Fibroblast of lung (primary cell): ENCODE results near the gene HINT2. TPM values are rescaled to one million over a fixed set of nuclear protein-coding genes. Genes with fewer than 3 reads are reported as not detected.
A peak's percentile ranks its signal among the peaks of the same experiment; 100 is the strongest.

ENCODE experiments used
- DNase-seq, 2 donors: peaks; one replicate each; pipeline versions ENCODE4 v3.0.0 to v3.0.0-alpha.2; 2010; ENCODE audit warnings: low read depth in 2 of 2
- H2AFZ ChIP-seq: 2 replicates; pipeline ENCODE4 v1.5.1; 2012; ENCODE audit warnings: low read length, control low read depth, inconsistent platforms
- H3K27ac ChIP-seq: 2 replicates; pipeline ENCODE4 v1.5.1; 2011; ENCODE audit warnings: low read length, control low read depth; ENCODE audit not compliant: insufficient read depth
- H3K27me3 ChIP-seq: 2 replicates; pipeline ENCODE4 v1.5.1; 2011; ENCODE audit warnings: mild to moderate bottlenecking, low read length; ENCODE audit not compliant: control insufficient read depth, insufficient read depth
- H3K36me3 ChIP-seq: 2 replicates; pipeline ENCODE4 v1.5.1; 2011; ENCODE audit warnings: low read length; ENCODE audit not compliant: control insufficient read depth, insufficient read depth
- H3K4me1 ChIP-seq: 2 replicates; pipeline ENCODE4 v1.5.1; 2011; ENCODE audit warnings: low read length; ENCODE audit not compliant: control insufficient read depth, insufficient read depth; ENCODE audit errors: extremely low read depth
- H3K4me2 ChIP-seq: 2 replicates; pipeline ENCODE4 v1.5.1; 2011; ENCODE audit warnings: low read length, control low read depth; ENCODE audit not compliant: insufficient read depth; ENCODE audit errors: extremely low read depth
- H3K4me3 ChIP-seq, 4 experiments: fragments of 200-600 bp in 1 of 4; sonication (generic) in 1 of 4; replicated peaks in 1 of 4; 2 replicates each; pipeline ENCODE4 v1.5.1; 2011 to 2016; ENCODE audit warnings: low read length in 4 of 4, low read depth in 3 of 4, mild to moderate bottlenecking in 3 of 4, control low read depth in 2 of 4, inconsistent platforms in 1 of 4, mixed read lengths in 1 of 4; ENCODE audit not compliant: insufficient read depth in 1 of 4; ENCODE audit errors: control extremely low read depth in 1 of 4
- H3K79me2 ChIP-seq: 2 replicates; pipeline ENCODE4 v1.5.1; 2012; ENCODE audit warnings: mild to moderate bottlenecking, low read length, inconsistent platforms; ENCODE audit not compliant: control insufficient read depth, insufficient read depth
- H3K9ac ChIP-seq: 2 replicates; pipeline ENCODE4 v1.5.1; 2011; ENCODE audit warnings: mild to moderate bottlenecking, low read length, control low read depth; ENCODE audit not compliant: insufficient read depth
- H3K9me3 ChIP-seq: 2 replicates; pipeline ENCODE4 v1.5.1; 2012; ENCODE audit warnings: low read depth, low read length; ENCODE audit not compliant: control insufficient read depth, insufficient read depth
- H4K20me1 ChIP-seq: 2 replicates; pipeline ENCODE4 v1.5.1; 2011; ENCODE audit warnings: low read length; ENCODE audit not compliant: control insufficient read depth, insufficient read depth; ENCODE audit errors: extremely low read depth
- EZH2 ChIP-seq: IDR thresholded peaks from 2 replicates; pipeline ENCODE4 v1.5.1; 2012; ENCODE audit warnings: low read length, control low read depth, mild to moderate bottlenecking; ENCODE audit errors: missing control alignments
- polyA plus RNA-seq, 2 donors: library from polyadenylated mRNA; depleted of rRNA in 1 of 2; stranded (reverse) in 1 of 2; unstranded in 1 of 2; fragments of >200 nt; gene quantifications; 2 replicates each; pipeline ENCODE4 v1.2.1, GENCODE V29; 2011 to 2012; ENCODE audit warnings: missing spikeins in 1 of 2
- total RNA-seq: library from RNA; depleted of rRNA; stranded (reverse); fragments of >200 nt; gene quantifications from 2 replicates; pipeline ENCODE4 v1.2.1, GENCODE V29; 2014
- TF ChIP-seq, protein P1 (sequence below), 2 donors: IDR thresholded peaks in 1 of 2; conservative IDR thresholded peaks in 1 of 2; 1 replicate in 1 of 2; 2 replicates in 1 of 2; pipeline ENCODE4 v1.5.1; 2011 to 2012; ENCODE audit warnings: low read length in 2 of 2, control low read depth in 1 of 2, inconsistent platforms in 1 of 2, low read depth in 1 of 2, mild to moderate bottlenecking in 1 of 2

The HINT2 gene
- total and polyA plus RNA-seq, 2 donors (not counting 1 experiment from before 2014, with no cell fraction given): 13.1 to 34.2 TPM

DNA sequence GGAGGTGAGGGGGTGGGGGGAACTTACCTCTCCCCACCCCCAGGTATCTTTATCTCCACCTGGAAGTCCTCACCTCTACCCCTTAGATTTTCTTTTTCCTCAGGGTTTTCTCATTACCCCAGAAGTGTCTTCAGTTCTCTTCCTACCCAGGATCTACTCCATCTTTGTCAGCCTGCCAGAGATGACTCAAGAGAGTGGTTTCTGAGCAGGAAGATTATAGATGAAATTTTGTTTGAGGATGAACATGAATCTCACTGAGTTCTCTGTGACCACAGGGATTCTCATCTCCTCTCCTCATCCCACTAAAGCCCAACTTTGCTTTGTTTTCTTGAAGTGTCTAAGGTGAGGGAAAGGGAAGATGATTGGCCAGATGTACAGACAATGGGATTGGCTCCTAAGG, 5.2 kb upstream of the HINT2 start:
- Histone ChIP-seq H3K4me3 (no peak overlapping the region), H3K27me3 (peaks cover 2% of the 10 kb centered on the region), H3K4me1 (peaks cover 3% of the 10 kb centered on the region), H3K9me3 (no peaks in the 10 kb centered on the region), H4K20me1 (no peaks in the 10 kb centered on the region), H3K9ac (no peak overlapping the region), H3K4me2 (no peak overlapping the region), H3K36me3 (no peaks in the 10 kb centered on the region), H3K79me2 (no peaks in the 10 kb centered on the region), H3K27ac (no peak overlapping the region), H2AFZ (no peak overlapping the region)
- peak; percentile 55 to 72 for DNase-seq
- no peak for TF ChIP-seq EZH2
- TF ChIP-seq, protein P1, sequence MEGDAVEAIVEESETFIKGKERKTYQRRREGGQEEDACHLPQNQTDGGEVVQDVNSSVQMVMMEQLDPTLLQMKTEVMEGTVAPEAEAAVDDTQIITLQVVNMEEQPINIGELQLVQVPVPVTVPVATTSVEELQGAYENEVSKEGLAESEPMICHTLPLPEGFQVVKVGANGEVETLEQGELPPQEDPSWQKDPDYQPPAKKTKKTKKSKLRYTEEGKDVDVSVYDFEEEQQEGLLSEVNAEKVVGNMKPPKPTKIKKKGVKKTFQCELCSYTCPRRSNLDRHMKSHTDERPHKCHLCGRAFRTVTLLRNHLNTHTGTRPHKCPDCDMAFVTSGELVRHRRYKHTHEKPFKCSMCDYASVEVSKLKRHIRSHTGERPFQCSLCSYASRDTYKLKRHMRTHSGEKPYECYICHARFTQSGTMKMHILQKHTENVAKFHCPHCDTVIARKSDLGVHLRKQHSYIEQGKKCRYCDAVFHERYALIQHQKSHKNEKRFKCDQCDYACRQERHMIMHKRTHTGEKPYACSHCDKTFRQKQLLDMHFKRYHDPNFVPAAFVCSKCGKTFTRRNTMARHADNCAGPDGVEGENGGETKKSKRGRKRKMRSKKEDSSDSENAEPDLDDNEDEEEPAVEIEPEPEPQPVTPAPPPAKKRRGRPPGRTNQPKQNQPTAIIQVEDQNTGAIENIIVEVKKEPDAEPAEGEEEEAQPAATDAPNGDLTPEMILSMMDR (conservative IDR thresholded peaks at IDR 0.05 in 1 of 2, IDR thresholded peaks at IDR 0.05 in 1 of 2; ENCODE audit: low read depth in 1 of 2, low read length in 2 of 2): no peak

GRCh38 chr9:35818341-35818740, 3.5 kb upstream of the HINT2 start:
- peaks cover 2% of the 10 kb centered on the region for H3K27me3 ChIP-seq
- no peak overlapping the region for H3K4me3 ChIP-seq
- H3K9me3 ChIP-seq: no peaks in the 10 kb centered on the region
- no peak overlapping the region for H3K4me2 ChIP-seq
- peaks cover 5% of the 10 kb centered on the region for H3K4me1 ChIP-seq
- no peak for TF ChIP-seq EZH2
- TF ChIP-seq, protein P1 (conservative IDR thresholded peaks at IDR 0.05 in 1 of 2, IDR thresholded peaks at IDR 0.05 in 1 of 2; ENCODE audit: low read depth in 1 of 2, low read length in 2 of 2): no peak
- H2AFZ ChIP-seq: no peak overlapping the region
- H3K36me3 ChIP-seq: no peaks in the 10 kb centered on the region
- H3K9ac ChIP-seq: no peak overlapping the region
- H4K20me1 ChIP-seq: no peaks in the 10 kb centered on the region
- DNase-seq: no peak
- H3K79me2 ChIP-seq: no peaks in the 10 kb centered on the region
- no peak overlapping the region for H3K27ac ChIP-seq

- no peaks in the 10 kb centered on the region for H4K20me1 ChIP-seq
- H3K27ac ChIP-seq: no peak overlapping the region
- no peaks in the 10 kb centered on the region for H3K36me3 ChIP-seq
- TF ChIP-seq, protein P1 (conservative IDR thresholded peaks at IDR 0.05 in 1 of 2, IDR thresholded peaks at IDR 0.05 in 1 of 2; ENCODE audit: low read depth in 1 of 2, low read length in 2 of 2): no peak
- no peak for TF ChIP-seq EZH2
- H3K9ac ChIP-seq: no peak overlapping the region
- no peaks in the 10 kb centered on the region for H3K9me3 ChIP-seq
- no peak for DNase-seq
- no peak overlapping the region for H3K4me3 ChIP-seq
- H3K4me1 ChIP-seq: peaks cover 11% of the 10 kb centered on the region
- no peak overlapping the region for H3K4me2 ChIP-seq
- H2AFZ ChIP-seq: no peak overlapping the region
- no peaks in the 10 kb centered on the region for H3K79me2 ChIP-seq
- H3K27me3 ChIP-seq: peaks cover 2% of the 10 kb centered on the region
These were observed 1.9 kb upstream of the HINT2 start for GRCh38 chr9:35816708-35817107.
